Effector CD8-positive, alpha-beta T cell (primary cell): ENCODE measurements around the gene ZNF532.

ENCODE experiments used
- DNase-seq: peaks from one replicate; lab custom pipeline; 2025; lab: John Stamatoyannopoulos, UW

ZNF532 gene

DNA sequence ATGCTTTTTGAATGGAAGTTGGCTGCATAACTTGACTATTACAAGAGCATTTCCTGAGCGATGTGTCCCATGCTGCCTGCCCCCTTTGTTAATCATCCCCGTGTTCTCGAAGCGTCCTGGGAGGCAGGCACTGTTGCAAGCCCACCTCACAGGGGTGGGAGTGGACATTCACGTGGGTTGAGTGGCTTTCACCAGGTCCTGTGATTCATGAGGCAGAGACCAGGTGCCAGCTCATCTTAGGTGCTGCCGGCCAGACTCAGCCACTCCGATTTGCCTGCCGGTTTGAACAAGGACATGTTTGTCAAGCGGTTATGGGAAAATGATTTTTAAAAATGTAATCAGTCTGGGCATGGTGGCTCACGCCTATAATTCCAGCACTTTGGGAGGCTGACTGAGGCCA is 112.5 kb downstream of the ZNF532 start:
- no peak for DNase-seq

DNA sequence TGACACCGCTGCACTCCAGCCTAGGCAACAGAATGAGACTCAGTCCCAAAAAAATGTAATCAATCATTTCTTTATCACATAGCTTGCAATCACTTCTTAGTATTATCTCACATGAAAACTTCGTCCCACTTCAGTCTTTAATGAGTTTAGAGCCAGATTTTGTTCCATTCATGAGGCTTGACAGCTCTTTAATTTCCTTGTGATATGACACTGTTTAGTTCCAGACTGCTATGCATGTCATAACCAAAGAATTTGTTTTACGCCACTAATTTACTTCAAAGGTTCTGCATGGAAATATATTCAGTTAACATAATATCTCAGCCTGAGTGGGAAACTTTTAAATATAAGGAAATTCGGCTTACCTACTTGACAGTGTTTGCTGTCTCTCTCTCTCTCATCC is 113.1 kb downstream of the ZNF532 start:
- DNase-seq, result no peak

DNA sequence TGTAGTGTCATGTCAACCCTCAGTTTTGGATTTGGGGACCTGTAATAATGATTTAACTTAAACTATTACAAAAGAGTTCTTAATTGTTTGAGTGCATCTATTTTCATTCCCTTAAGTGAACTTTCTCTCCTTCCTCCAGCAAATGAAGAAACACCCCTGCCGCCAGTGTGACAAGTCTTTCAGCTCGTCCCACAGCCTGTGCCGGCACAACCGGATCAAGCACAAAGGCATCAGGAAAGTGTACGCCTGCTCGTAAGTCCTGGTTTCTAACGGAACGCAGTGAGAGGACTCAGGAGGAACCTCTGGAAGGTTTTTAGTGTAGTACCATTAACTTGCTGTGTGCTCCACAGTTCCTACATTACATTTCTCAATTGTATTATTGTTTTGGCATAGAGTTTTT is 114.2 kb downstream of the ZNF532 start:
- no peak for DNase-seq

GRCh38 chr18:58979615-58980014 is 114.9 kb downstream of the ZNF532 start:
- no peak for DNase-seq

- DNase-seq, result no peak
Measured at GRCh38 chr18:58980991-58981390, 116.3 kb downstream of the ZNF532 start.

GRCh38 chr18:58983260-58984155 is 118.8 kb downstream of the ZNF532 start:
- DNase-seq, result no peak

DNA sequence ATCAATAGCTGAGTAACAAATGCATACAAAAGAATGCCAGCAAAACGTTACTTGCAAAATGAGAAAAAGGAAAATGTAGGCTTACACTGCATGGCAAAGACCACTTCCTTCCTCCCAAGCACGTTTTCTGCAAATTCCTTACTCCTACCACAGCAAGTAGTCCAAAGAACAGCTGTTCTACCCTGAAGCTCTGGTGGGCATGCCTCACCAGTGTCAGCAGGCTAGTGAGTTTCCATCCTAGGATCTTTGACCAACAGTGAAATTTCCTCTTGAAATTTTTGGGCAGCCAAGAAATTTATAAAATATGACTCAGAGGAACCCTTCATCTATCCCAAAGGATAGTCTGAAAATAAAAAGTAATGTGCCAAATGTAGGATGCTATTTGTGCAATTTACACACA is 123.9 kb downstream of the ZNF532 start:
- no peak for DNase-seq

GRCh38 chr18:58989184-58989759 is 124.6 kb downstream of the ZNF532 start:
- DNase-seq, result no peak

- DNase-seq, result no peak
Measured at GRCh38 chr18:58990720-58991119, 126.0 kb downstream of the ZNF532 start.

- DNase-seq, result no peak
Measured at GRCh38 chr18:58991167-58991798, 126.6 kb downstream of the ZNF532 start.

DNA sequence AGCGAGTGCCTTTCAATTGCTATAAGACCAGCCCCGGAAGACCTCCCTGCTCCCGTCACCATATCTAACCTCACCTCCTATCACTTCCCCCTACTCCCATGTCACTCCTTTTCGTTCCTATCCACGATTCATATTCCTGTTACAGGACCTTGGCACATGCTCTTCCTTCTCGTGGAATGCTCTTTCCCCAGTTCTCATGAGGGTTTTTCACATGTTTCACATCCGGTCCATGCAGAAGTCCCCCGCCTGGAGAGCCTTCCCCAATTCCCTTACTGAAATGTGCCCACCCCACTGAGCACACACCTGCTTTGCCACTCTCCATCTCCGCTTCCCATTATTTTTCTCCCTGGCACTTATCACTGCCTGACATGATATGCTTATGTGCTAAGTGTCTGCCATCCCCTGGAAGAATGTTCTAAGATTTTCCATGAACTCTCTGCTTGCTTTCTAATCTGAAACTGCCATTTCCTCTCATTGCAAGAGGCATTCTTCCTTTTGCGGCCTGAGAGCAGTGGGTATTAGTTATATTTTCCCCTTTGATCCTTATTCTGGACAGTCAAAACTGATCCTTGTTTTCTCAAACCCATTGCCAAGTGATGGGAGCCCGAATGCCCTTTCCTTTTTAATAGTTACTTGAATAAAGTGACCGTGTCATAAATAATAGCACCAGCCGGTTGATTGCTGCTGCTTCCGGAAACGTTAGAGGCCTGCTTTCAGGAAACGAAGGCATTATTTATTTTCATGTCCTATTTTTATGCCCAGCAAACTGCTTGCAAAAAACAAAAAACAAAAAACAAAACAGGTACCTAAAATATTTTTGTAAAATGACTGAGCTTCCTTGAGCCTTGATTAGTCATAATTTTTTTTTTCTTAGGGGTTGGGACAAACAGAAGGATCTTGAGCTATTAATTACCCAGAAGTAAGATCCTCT is 127.9 kb downstream of the ZNF532 start:
- no peak for DNase-seq

DNA sequence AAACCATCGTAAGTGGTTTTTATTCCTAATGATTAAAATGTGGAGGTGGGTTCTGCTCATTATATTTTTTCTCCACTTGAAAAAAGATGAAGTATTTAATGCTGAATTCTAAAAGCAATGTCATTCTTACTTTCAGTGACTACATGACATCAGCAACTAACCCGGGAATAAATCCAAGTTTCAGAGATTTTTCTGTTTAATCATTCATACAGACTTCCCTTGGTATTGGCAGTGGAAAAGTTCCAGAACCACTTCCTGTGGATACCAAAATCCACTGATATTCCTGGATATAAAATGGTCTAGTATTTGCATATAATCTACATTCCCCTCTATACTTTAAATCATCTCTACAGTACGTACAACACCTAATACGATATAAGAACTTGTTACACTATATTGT is 128.6 kb downstream of the ZNF532 start:
- no peak for DNase-seq

DNA sequence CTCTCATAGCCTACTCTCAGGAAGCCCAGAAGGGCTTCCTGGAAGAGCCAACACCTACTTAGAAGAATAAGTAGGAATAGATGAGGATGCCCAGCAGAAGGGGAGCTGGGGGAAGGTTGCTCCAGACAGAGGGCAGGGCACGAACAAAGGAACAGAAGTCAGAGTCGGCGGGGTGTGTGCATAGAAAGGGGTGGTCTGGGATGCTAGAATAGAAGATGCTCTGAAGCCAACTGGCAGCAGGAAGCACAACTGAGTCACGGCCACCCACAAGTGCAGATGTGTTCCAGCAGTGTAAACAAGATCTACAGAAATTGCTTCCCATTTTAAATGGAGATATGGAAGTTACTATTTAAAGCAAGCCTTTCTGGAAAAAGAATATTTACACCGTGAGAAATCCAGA is 131.0 kb downstream of the ZNF532 start:
- DNase-seq, result no peak

- DNase-seq, result no peak
Measured at GRCh38 chr18:58996131-58996641, 131.5 kb downstream of the ZNF532 start.

DNA sequence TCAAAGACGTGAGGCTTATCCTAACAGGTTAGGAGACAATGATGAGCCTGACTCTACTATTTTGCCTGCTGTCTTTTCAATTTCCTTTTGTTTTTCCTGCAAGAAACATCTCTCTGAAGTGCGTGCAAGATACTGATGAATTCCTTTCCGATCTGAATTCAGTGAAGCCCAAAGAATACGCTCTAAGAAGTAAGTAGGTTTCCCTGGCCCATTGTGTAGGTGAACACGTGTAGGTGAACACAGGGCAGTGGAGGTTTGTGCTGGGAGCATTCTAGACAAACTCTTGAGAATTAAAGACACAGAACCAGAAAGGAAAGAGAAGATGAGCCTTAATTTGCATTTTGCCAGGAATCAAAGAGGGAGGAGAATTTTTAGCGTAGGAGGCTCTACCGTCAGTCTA is 132.0 kb downstream of the ZNF532 start:
- no peak for DNase-seq

- DNase-seq, result no peak
Measured at GRCh38 chr18:58997811-58998337, 133.2 kb downstream of the ZNF532 start.

DNA sequence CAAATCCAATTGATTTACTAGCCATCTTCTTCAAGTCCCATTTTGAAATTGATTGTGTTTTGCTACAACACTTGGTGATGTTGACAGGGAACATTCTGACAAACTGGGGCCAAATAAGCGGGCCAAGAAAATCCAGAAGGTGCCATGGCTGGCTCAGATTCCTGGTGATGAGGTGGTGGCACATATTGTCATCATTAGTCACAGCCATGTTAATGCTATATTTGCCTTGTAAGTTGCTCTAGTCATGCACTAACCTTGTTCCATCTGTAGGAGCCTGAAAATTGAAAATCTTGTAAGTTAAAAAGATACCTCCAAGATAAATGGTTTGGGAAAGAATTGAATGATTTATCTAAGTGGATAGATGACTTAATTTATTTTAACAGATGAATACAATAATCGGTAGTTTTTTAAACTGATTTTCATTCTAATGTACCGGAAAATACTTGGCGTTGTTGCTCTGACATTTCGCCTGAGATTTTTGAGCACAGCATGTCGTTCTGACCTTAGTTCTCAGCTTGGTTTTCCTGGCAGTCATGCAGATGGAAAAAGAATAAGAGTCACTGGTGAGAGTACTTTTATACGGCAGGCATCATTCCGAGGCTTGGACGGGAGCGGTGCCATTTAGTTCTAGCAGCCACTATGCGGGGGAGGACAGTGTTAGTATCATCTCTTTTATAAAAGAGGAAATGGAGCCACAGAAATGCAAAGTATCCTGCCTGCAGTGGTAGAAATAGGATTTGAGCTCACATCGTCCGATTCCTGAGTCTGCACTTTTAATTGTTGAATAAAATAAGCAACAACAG is 133.9 kb downstream of the ZNF532 start:
- DNase-seq, result no peak

DNA sequence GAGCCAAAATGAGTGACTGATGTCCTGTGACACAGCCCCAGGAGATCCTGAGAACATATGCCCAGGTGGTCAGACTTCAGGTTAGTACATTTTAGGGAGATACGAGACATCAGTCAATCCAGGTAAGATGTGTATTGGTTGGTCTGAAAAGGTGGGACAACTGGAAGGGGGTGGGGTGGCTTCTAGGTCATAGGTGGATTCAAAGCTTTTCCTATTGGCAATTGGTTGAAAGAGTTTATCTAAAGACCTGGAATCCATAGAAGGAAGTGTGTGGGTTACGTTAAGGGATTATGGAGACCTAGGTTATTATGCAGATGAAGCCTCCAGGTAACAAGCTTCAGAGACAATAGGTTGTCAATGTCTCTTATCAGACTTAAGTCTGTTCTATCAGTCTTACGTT is 136.5 kb downstream of the ZNF532 start:
- no peak for DNase-seq

DNA sequence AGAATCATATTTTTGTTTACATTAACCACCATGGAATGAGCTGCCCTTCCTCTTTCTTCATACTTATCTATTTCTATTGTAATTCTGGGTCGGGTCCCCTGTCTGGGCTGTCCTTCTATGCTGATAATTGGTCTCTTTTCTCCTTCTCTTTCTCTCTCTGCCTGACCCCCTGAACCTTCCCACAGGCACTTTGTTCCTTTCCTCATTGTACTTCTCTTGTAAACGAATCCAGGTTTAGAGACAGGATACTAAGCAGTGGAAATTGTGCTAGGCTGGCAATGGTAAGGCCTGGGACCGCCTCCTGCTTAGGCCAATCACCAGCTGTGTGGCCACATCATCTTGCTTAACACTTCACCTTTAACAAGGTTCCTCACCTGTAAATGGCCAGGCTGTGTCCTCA is 137.0 kb downstream of the ZNF532 start:
- no peak for DNase-seq

DNA sequence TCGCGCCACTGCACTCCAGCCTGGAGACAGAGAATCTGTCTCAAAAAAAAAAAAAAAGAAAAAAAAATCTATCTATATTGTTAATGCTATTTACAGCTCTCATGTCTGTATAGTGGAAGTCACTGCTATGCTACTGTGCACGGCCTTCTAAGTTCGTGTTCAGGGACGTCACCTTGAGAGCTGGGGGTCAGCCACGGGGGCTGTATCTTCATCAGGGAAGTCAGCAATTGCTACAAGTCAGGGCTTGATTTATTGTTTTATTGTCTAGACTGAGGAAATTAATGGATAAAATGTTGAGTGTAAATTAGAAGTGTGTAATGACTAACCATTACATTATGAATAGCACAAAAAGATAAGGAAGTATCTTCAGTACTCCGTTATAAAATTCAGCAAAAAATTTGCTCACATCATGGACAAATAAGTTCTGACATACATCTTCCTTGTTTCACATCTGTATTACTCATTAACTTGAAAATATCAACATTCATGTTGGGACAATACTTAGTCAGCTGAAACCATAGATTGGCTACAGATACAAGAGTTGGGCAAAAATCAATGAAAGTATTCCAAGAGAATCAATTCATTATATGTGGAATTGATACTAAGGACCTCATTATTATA is 138.4 kb downstream of the ZNF532 start:
- DNase-seq, result no peak
